ENCODE data around the gene NOS1. TPM values are rescaled to one million over a fixed set of nuclear protein-coding genes. Genes with fewer than 3 reads are reported as not detected.

NOS1 gene
- total RNA-seq, 1 experiment from 2014 or later = 25.2 TPM

DNA sequence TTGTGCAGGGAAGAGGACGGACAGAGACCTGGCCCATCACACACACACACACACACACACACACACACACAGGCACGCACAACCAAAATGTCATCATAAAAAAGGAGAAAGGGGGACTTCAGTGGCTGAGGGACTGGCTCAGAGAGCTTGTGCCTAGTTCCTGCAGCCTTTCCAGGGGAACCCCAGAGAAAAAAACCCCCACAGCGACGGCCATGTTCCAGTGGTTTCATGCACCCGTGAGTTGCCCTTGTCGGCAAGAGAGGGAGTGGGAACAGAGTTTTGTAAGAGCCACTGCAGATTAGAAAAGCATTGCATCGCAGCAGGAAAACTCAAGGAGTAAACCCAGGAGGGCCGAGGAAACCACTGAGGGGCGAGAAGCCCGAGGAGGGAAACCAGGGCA lies 146.6 kb downstream of the NOS1 start:
- no TSS peak for BruUV-seq (replicated peaks)
- Histone ChIP-seq H3K27me3 (replicated peaks; ENCODE audit: insufficient read depth, low read depth, low read length, poor library complexity) (no peaks in the 10 kb centered on the region), H3K27ac (ENCODE audit: low read depth, low read length, poor library complexity, severe bottlenecking) (no peak overlapping the region), H3K4me1 (ENCODE audit: insufficient read depth, low read length, poor library complexity, severe bottlenecking) (no peaks in the 10 kb centered on the region), H3K36me3 (ENCODE audit: insufficient read depth, low read length, poor library complexity, severe bottlenecking) (peaks cover 4% of the 10 kb centered on the region), H3K9me3 (ENCODE audit: low read depth, low read length, poor library complexity, severe bottlenecking) (no peaks in the 10 kb centered on the region), H3K4me3 (ENCODE audit: low read depth, low read length, poor library complexity, severe bottlenecking) (no peak overlapping the region)
- DNase-seq (ENCODE audit: low spot score) = no peak
- POLR2A ChIA-PET (ENCODE audit: low non-redundant PET) = no interaction called here
- intact Hi-C loops (cut with micrococcal nuclease; ENCODE audit: unreplicated experiment) = loop anchor here (5.0 kb wide), 2 partner anchors 623 to 638 kb away; no protein-coding TSS in a partner anchor
- CTCF ChIA-PET = no interaction called here
- TF ChIP-seq CTCF (conservative IDR thresholded peaks at IDR 0.05; ENCODE audit: low read depth, low read length) (no peak), EZH2 (IDR thresholded peaks at IDR 0.05; ENCODE audit: borderline replicate concordance, low read depth, low read length, poor library complexity, severe bottlenecking) (no peak)

- ChIA-PET CTCF (interaction anchor here (0.6 kb wide), 1 partner anchor 49 kb away, joined by 3 read pairs; no protein-coding TSS in a partner anchor), POLR2A (ENCODE audit: low non-redundant PET) (no interaction called here)
- H3K4me3 ChIP-seq (ENCODE audit: low read depth, low read length, poor library complexity, severe bottlenecking) = no peak overlapping the region
- DNase-seq (ENCODE audit: low spot score) = no peak
- no TSS peak for BruUV-seq (replicated peaks)
- TF ChIP-seq EZH2 (IDR thresholded peaks at IDR 0.05; ENCODE audit: borderline replicate concordance, low read depth, low read length, poor library complexity, severe bottlenecking) = no peak
- TF ChIP-seq CTCF (conservative IDR thresholded peaks at IDR 0.05; ENCODE audit: low read depth, low read length) = no peak
- intact Hi-C loops (cut with micrococcal nuclease; ENCODE audit: unreplicated experiment) = loop anchor here (2.0 to 5.0 kb wide), 4 partner anchors 373 to 639 kb away; no protein-coding TSS in a partner anchor
- H3K36me3 ChIP-seq (ENCODE audit: insufficient read depth, low read length, poor library complexity, severe bottlenecking) = peaks cover 4% of the 10 kb centered on the region
- no peak overlapping the region for H3K27ac ChIP-seq (ENCODE audit: low read depth, low read length, poor library complexity, severe bottlenecking)
- no peaks in the 10 kb centered on the region for H3K4me1 ChIP-seq (ENCODE audit: insufficient read depth, low read length, poor library complexity, severe bottlenecking)
- H3K27me3 ChIP-seq (replicated peaks; ENCODE audit: insufficient read depth, low read depth, low read length, poor library complexity) = no peaks in the 10 kb centered on the region
- H3K9me3 ChIP-seq (ENCODE audit: low read depth, low read length, poor library complexity, severe bottlenecking) = no peaks in the 10 kb centered on the region
Measured at GRCh38 chr12:117213295-117213808, 148.1 kb downstream of the NOS1 start.

- H3K27me3 ChIP-seq (replicated peaks; ENCODE audit: insufficient read depth, low read depth, low read length, poor library complexity) = no peaks in the 10 kb centered on the region
- H3K9me3 ChIP-seq (ENCODE audit: low read depth, low read length, poor library complexity, severe bottlenecking) = no peaks in the 10 kb centered on the region
- DNase-seq (ENCODE audit: low spot score) = peak; percentile 82
- no TSS peak for BruUV-seq (replicated peaks)
- intact Hi-C loops (cut with micrococcal nuclease; ENCODE audit: unreplicated experiment) = loop anchor here (2.0 to 5.0 kb wide), 4 partner anchors 374 to 640 kb away; no protein-coding TSS in a partner anchor
- no peak overlapping the region for H3K4me3 ChIP-seq (ENCODE audit: low read depth, low read length, poor library complexity, severe bottlenecking)
- peaks cover 4% of the 10 kb centered on the region for H3K36me3 ChIP-seq (ENCODE audit: insufficient read depth, low read length, poor library complexity, severe bottlenecking)
- no peak overlapping the region for H3K27ac ChIP-seq (ENCODE audit: low read depth, low read length, poor library complexity, severe bottlenecking)
- no peaks in the 10 kb centered on the region for H3K4me1 ChIP-seq (ENCODE audit: insufficient read depth, low read length, poor library complexity, severe bottlenecking)
- TF ChIP-seq CTCF (conservative IDR thresholded peaks at IDR 0.05; ENCODE audit: low read depth, low read length) (peak; percentile 90), EZH2 (IDR thresholded peaks at IDR 0.05; ENCODE audit: borderline replicate concordance, low read depth, low read length, poor library complexity, severe bottlenecking) (no peak)
- POLR2A ChIA-PET (ENCODE audit: low non-redundant PET) = no interaction called here
- CTCF ChIA-PET = interaction anchor here (0.6 kb wide), 1 partner anchor 49 kb away, joined by 3 read pairs; no protein-coding TSS in a partner anchor
Measured at GRCh38 chr12:117212563-117213190, 148.7 kb downstream of the NOS1 start.

Measured in A673 (cell line).